GM23338 (cell line): ENCODE data around the gene FOXP1.

ENCODE experiments used
- CTCF ChIP-seq, 2 experiments: fragments of 200-600 bp in 1 of 2; sonication (generic) in 1 of 2; conservative IDR thresholded peaks; 2 replicates each; pipeline versions ENCODE4 v1.5.1 to v1.6.1; 2016 to 2017; ENCODE audit warnings: antibody characterized with exemption in 2 of 2, low read depth in 2 of 2, mild to moderate bottlenecking in 2 of 2, moderate library complexity in 1 of 2
- REST ChIP-seq: IDR thresholded peaks from one replicate; pipeline ENCODE4 v1.6.1; 2018; ENCODE audit warnings: antibody characterized with exemption; ENCODE audit not compliant: unreplicated experiment

- no peak for TF ChIP-seq CTCF (conservative IDR thresholded peaks at IDR 0.05; ENCODE audit: low read depth in 2 of 2)
- TF ChIP-seq REST, result no peak
Measured at GRCh38 chr3:71318458-71318827, 265.1 kb downstream of the FOXP1 start.
